GM21360 (cell line): ENCODE results near the gene ST3GAL3.

Experiments
- ATAC-seq: cut with Tn5 transposase; IDR thresholded peaks from one replicate; pipeline ENCODE4 v1.9.1; 2021; ENCODE audit warnings: mild to moderate bottlenecking, moderate library complexity; ENCODE audit not compliant: unreplicated experiment

ST3GAL3 gene

DNA sequence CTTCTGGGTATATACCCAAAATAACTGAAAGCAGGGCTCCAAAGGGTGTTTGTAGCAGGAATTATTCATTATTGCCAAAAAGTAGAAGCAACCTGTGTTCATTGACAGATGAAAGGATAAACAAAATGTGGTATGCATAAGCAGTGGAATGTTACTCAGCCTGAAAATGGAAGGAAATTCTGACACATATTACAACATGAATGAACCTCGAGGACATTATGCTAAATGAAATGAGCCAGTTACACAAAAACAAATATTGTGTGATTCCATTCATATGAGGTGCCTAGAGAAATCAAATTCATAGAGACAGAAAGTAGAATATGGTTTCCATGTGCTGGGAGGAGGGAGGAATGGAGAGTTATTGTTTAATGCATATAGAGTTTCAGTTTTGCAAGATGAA lies 140.0 kb downstream of the ST3GAL3 start:
- no peak for ATAC-seq

DNA sequence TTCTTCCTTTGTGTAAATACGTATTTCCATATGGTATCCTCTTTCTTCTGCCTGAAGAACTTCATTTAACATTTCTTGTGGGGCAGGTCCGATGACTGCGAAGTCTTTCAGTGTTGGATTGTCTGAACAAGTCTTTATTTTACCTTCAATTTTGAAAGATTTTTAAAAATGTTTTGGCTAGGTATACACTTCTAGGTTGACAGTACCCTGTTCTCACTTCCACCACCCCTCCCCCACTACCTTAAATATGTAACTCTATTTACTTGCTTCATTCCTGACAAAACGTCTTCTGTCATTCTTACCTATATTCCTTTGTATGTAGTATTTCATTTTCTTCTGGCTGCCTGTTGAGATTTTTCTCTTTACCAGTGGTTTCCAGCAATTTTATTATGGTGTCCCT lies 140.5 kb downstream of the ST3GAL3 start:
- ATAC-seq: no peak

DNA sequence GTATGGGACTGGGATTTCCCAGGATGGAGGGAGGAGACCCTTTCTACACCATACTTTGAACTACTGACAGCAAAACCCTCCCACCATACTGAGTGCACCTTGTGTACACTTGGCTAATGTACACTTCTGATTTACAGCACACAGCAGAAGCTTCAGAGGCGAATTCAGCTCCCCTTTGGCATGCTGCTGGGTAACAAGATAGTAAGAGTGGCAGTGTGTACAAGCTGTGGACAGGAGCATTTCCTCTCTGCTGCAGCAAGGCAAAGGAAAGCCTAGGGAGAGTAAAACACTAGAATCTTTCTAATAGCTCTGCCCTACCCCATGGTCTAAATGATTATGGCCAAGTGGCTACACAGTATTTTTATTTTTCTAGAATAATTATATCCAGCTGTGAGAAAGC lies 142.3 kb downstream of the ST3GAL3 start:
- ATAC-seq: no peak

DNA sequence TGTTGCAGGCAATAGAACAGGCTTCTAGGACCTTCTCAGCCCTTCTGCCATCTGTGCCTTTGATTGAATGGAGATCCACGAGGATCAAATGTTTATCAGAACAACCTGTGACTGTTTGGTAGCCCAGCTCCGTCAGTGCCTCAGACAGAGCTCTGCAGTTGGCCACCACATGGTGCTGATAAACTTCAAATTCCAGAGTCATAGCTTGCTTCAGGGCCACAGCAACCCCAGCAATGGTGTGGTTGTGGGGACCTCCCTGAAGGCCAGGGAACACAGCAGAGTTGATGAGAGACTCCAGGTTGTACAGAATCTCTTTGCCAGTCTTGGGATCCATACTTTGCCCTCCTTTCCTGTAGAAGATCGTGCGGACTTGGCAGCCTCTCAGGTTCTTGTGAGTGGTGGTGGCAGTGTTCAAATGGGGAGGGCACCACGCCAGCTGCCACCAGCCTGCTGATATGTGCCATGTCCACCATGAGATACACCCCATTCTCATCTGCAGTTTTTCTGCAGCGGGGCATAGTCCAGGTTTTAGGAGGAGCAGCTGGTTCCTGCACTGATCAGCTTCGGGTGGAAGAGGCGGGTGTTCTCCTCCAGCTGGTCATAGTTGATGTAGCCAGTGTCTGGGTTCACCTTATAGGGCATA lies 143.4 kb downstream of the ST3GAL3 start:
- no peak for ATAC-seq

DNA sequence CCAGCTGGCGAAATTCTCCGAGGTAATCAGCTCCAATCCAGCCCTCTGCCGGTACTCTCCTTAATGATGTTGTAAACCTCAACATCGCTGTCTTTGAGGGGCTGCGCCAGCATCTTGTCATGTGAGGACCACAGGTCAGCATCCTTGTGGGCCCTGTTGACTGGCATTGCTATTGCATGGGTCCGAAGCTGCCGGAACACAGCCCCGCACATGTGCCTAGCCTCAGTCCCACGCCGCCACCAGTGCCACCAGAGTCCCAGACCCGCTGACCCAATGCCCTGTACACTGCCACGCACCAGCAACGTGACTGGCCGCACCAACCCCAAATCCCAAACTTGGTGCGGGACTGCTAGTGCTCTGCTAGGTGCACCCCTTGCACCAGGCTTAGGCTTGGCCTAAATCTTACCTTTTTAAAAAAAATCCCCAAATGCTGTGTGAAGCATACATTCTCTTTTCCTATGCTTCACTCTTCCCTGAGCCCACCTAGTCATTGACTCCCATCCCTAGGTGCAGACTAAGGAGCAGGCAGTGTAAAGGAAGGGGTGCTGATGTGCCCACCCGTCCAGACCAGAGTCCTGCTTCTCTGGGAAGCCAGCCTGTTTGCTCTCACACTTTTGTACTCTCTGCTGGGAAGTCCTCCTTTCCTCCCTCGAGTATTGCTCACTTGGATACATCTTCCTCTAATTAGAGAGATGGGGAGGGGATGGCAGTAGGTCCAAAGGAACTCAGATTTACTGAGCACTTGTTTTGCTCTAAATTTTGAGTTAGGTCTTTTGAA lies 144.4 kb downstream of the ST3GAL3 start:
- ATAC-seq: no peak

DNA sequence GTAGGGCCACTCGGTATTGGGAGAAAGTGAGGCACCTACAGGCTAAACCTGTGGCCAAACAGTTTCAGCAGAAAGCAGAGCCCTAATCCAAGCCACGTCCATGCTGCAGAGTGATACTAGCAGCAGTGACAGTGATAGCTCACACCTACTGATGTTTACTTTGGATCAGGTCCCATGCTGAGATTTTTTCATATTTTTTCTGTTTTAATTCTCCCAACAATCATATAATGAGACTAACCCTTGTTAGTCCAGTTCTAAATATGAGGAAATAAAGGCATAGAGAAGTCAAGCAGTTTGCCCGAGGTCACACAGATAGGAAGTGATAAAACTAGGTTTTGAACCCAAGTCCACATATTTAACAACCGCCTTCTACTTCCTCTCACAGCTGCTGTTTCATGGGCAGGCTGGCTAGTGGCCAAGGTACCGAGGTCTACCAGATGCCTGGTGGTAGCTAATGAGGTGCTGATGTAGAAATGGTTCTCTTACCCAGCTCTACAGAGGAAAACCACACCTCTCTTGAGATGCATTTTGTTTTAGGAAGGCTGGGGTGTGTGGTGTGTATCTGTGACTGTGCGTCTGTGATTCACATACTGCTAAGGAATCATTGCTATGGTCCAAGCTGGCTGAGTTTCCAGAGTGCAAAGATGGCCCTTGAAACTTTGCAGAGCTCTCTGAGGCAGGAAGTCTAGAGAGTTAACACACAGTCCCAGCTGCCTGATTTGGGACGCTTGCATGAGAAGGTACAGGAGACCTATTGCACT lies 146.0 kb downstream of the ST3GAL3 start:
- ATAC-seq: no peak

DNA sequence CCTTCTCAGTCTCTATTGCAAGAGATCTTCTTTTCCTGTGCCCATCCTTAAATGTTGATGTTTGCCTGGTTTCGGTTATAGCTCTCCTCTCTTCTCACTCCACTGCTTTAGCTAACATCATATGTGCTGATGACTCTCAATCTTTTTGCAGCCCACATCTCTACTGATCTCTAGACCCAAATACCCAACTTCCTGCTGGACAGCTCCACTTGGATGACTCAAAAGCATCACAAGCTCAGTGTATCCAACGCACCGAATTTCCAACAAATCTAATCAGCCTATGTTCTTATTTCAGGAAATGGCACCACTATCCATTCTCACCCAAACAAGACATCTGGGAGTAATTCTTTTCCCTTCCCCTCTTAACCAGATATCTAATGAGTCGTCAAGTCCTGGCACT lies 147.1 kb downstream of the ST3GAL3 start:
- ATAC-seq: no peak

DNA sequence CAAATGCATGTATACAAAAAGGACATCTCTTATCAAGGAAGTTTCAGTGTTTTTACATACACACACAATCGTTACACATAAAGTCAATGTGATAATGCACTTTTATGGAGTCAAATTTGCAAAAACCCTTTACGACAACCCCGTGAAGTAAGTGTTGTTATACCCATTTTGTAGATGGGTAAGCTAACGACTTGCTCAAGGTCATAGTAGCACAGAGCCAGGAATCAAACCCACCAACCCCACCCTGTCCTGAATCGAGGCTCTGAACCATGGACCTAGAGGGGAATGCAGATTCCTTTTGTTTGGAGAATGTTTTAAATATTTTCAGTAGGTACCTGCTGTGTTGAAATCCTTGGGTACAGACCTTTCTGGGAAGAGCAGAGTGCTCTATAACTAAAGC lies 148.9 kb downstream of the ST3GAL3 start:
- ATAC-seq: no peak

DNA sequence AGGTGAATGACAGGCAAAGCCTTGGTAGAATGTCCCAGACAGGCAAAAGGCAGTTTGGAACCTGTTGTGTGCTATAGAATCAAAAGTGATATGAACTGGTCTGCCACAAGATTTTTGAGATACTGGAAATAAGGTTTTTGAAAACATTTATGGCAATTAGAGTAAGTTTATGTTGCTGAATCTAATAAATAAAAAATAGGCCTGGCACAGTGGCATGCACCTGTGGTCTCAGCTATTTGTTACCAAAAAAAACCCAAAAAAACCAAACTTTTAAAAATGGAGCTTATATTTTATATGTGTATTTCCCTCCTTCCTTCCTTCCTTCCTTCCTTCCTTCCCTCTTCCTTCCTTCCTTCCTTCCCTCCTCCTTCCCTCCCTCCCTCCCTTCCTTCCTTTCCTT lies 149.8 kb downstream of the ST3GAL3 start:
- ATAC-seq: no peak

DNA sequence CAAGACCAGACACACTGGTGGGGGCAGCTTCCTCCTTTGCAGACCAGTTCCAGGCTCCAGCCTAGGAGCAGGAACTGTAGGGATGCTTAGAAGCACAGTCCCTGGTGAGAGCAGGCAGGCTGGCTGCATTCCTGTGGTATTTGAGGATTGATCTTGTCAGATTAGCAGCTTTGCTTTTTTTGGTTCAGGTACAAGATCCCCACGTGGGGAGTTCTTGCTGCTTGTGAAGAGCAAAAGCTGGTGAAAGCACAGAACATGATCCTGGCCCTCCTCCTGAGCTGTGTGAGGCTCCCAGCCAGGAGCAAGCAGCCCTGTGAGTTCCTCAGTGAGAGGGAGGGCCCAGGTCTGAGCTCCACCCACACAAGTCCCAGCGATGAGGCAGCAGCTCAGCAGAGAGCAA lies 151.0 kb downstream of the ST3GAL3 start:
- ATAC-seq: no peak

DNA sequence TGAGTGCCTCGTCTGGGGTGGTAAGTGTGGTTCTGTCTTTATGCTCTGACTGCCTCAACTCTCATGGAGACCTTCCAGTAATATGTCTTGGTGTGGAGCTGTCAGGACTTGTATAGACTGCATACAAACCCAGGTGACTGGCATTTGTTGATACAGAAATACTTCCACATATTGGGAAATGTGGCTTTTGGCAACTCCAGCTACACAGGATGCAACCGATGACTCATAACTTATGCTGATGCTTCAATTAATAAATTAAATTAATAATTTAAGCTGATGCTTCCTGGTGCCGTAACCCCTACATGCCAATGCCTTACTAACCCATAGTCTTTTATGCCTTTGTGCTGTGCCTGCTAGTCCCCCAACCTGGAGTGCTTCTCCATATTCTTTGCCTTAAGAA lies 154.0 kb downstream of the ST3GAL3 start:
- no peak for ATAC-seq

DNA sequence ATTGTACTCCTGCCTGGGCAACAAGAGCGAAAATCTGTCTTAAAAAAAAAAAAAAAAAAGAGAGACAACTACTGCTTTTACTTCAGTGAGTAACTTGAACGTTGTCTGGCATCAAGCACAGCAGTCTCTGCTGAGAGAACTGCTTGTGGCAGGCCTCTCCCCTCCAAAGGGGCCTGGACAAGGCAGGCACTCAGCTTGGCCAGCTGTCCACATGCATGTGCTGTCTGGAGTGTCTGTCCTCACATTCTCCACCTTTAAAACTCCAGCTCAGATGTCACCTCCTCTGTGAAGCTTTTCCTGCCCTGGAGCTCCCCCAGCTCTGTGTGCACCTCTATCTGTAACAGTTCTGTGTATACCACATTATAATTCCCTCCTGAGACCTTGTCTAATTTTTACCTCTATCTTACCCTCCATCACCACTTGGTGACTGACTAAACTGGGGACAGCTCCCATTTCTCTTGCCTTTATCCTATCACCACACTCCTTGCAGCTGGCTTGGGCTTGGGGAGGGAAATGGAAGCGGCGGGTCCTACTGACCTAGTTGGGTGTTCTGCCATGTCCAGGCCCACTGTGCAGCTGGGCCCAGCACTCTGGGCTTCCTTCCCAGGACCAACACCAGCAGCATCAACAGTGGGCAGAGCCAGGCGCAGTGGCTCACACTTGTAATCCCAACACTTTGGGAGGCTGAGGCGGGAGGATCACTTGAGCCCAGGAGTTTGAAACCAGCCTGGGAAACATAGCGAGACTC lies 154.8 kb downstream of the ST3GAL3 start:
- no peak for ATAC-seq

DNA sequence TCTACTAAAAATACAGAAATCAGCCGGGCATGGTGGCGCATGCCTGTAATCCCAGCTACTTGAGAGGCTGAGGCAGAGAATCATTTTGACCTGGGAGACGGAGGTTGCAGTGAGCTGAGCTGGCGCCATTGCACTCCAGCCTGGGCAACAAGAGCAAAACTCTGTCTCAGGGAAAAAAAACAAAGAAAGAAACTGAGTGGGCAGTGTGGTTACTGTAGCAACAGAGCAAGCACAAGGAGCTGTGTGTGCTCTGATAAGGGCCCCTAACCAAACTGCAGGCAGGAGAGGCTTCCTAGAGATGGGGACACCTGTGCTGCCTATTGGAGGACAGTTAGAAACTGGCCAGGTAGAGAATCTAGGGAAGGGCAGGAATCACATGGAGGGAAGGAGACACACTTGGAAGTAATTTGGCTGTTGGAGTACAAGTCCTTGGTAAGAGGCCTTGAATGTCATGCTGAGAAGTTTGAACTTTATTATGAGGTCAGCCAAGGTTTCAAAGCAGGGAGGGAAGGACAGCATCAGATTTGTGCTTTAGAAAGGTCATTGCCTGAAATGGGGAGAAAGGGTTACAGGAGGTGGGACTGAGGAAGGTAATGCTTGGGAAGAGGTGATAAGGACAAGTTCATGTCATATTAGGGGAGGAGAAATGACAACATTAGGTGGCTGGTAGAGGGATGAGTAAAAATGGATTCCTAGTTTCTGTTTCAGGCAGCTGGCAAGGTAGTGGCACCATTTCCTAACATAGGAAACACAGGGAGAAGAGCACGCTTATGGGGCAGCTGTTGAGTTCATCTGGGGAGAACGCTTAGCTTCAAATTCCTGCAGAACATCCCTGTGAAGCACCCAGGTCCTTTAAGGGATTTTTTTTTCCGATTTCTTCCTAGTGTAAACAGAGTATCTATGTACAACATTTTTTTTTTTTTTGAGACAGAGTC lies 157.0 kb downstream of the ST3GAL3 start:
- ATAC-seq: no peak

DNA sequence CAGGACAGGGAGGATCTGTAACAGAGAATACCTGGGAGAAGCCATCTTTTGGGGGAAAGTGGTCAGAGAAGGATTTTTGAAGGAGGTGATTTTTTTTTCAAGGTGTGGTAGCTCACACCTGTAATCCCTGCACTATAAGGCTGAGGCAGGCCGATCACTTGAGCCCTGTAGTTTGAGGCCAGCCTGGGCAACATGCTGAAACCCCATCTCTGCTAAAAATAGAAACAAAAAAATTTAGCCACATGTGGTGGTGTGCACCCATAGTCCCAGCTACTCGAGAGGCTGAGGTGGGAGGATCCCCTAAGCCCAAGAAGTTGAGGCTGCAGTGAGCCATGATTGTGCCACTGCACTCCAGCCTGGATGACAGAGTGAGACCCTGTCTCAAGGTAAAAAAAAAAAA lies 158.9 kb downstream of the ST3GAL3 start:
- ATAC-seq: no peak

DNA sequence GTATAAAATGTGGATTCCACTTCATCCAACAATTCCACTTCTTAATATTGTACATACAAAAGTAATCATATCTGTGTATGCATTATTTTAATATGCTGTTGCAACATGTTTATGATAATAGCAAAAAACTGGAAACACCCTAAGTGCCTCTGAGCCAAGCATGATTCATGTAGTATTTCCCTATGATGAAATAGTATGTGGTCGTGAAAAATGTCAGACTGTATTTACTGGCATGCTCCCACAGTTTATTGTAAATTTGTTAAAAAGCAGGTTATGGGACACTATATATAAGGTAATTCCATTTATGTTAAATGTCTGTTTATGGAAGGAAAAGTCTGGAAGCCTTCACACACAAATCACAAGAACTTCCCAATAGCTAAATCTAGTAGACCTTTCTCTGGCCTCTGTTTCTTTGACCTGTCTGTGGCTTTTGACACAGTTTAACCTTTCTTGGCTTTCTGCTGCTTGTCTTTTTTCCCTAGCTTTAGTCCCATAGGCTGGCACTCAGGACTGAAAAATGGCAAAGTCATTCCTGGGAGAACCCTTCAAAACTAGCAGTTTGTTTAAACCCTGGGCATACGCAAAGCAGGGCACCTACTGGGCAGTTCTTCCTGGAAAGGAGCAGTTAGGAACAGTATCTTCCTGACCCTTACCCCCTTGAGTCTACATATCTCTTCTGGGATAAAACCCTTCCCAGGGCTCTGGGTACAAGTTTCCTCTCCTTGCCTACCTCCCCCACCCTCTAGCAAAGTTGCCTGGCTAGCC lies 160.8 kb downstream of the ST3GAL3 start:
- ATAC-seq: no peak

DNA sequence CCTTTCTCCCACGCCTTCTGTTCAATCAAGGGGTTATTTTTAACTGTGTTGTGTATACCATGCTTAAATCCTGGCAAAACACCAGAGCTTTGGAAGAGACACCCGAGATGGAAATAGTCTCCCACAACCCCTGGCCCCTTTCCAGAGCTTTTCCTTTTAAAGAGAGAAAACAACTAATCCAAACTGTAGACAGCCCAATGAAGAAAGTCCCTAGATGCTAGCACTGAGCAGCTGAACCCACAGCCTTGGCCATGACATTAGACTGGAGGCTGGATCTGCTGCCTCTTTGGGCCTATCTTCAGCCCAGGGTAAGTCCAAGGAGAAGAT lies 161.4 kb downstream of the ST3GAL3 start:
- no peak for ATAC-seq

DNA sequence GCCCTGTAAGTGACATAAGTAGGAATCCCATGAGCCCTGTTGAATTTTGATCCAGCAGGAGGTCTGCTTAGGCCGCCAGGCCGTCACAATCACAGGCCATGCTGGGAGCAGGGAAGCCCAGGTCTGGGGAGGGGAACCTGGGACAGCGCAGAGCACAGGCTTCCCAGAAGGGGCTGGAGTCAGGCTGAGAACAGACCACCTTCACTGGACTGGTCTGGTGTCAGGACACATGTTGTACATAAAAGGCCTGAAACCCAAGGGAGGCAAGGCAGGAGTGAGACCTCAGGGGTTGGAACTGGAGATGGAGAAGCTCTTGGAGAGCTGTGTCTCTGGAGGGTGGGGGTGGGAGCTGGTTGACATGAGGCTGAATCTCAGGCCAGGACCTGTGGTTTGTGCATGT lies 163.0 kb downstream of the ST3GAL3 start:
- ATAC-seq: no peak

DNA sequence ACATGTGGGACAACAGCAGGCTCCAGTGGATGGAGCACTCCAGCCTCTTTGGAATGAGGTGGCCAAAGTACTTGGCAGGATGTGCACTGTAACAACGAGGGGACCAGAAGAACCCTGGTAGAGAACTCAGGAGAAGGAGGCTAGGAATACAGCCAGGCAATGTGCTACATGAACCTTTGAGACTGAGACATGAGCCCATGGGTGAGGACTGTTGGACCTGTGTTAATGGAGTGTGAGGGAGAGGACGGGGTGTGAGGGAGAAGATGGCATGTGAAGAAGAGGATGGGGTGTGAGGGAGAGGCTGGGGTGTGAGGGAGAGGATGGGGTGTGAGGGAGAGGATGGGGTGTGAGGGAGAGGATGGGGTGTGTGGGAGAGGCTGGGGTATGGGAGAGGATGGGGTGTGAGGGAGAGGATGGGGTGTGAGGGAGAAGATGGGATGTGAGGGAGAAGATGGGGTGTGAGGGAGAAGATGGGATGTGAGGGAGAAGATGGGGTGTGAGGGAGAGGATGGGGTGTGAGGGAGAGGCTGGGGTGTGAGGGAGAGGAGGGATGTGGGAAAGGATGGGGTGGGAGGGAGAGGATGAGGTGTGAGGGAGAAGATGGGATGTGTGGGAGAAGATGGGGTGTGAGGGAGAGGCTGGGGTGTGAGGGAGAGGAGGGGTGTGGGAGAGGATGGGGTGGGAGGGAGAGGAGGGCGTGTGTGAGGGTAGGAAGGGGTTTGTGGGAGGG lies 164.0 kb downstream of the ST3GAL3 start:
- no peak for ATAC-seq

DNA sequence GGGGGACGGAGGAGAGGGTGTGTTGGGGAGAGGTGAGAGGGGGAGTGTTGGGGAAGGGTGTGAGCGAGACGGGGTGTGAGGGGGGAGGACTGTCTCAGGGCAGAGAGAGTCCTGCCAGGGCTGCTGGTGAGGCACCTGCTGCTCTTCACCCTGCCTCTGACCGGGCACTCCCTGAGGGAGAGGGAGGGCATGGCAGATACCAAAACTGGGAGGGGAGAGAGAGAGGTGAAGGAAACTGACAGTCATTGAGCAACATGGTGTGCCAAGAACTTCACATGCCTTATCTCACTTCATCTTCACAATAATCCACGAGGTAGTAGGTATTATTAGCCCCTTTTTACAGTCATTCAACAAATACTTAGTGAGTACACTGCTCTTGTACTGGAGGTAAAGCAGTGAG lies 164.9 kb downstream of the ST3GAL3 start:
- no peak for ATAC-seq
